NCI-H1092 (cell line): ENCODE measurements around the gene NUPR1.
"Not testable (repeated sequence)": the region's sequence is repeated elsewhere in the genome, so short reads cannot be mapped to it uniquely, and the experiment has no call there.

ENCODE experiments used
- DNase-seq: peaks from one replicate; lab custom pipeline; 2025; lab: John Stamatoyannopoulos, UW

Gene NUPR1

GRCh38 chr16:28498666-28499381, 40.0 kb downstream of the NUPR1 start:
- DNase-seq: no peak

- no peak for DNase-seq
These were observed 40.7 kb downstream of the NUPR1 start for GRCh38 chr16:28497861-28498599.

GRCh38 chr16:28497386-28497785, 41.4 kb downstream of the NUPR1 start:
- DNase-seq: no peak

GRCh38 chr16:28496844-28497243, 41.9 kb downstream of the NUPR1 start:
- no peak for DNase-seq

GRCh38 chr16:28495795-28496749, 42.7 kb downstream of the NUPR1 start:
- DNase-seq: no peak

- no peak for DNase-seq
These were observed 43.5 kb downstream of the NUPR1 start for GRCh38 chr16:28495098-28495793.

- no peak for DNase-seq
These were observed 44.5 kb downstream of the NUPR1 start, which contains the start of gene APOBR for GRCh38 chr16:28494121-28494851. Gene APOBR (plus strand): TSS chr16:28494643. CDS start chr16:28494682, 39 bp downstream.

- no peak for DNase-seq
These were observed 46.3 kb downstream of the NUPR1 start for GRCh38 chr16:28492511-28492910.

GRCh38 chr16:28491970-28492474, 46.8 kb downstream of the NUPR1 start, which contains the start of gene CLN3:
Gene CLN3 (minus strand): TSS chr16:28492074. CDS start chr16:28491759, 315 bp downstream.
- DNase-seq: peak; percentile 90

- DNase-seq: no peak
These were observed 47.4 kb downstream of the NUPR1 start for GRCh38 chr16:28491230-28491969.

- DNase-seq: no peak
These were observed 52.5 kb downstream of the NUPR1 start for GRCh38 chr16:28486266-28486665.

- not testable (repeated sequence) for DNase-seq
These were observed 55.4 kb downstream of the NUPR1 start for GRCh38 chr16:28483361-28483760.
